IPS-20b (cell line): Measurements from ENCODE around the gene TRIM17.
A peak's percentile ranks its signal among the peaks of the same experiment; 100 is the strongest.
"Not testable (repeated sequence)": the region's sequence is repeated elsewhere in the genome, so short reads cannot be mapped to it uniquely, and the experiment has no call there.

Experiments used
- H3K27ac ChIP-seq: one replicate; pipeline ENCODE4 v1.5.1; 2013; ENCODE audit warnings: low read length
- H3K27me3 ChIP-seq: 2 replicates; pipeline ENCODE4 v1.6.1; 2013; ENCODE audit warnings: mild to moderate bottlenecking, low read length, inconsistent platforms; ENCODE audit not compliant: insufficient read depth
- H3K36me3 ChIP-seq: 2 replicates; pipeline ENCODE4 v1.6.1; 2013; ENCODE audit warnings: low read depth, mild to moderate bottlenecking, inconsistent platforms, low read length, moderate library complexity; ENCODE audit not compliant: insufficient read depth
- H3K4me1 ChIP-seq: 2 replicates; pipeline ENCODE4 v1.6.1; 2013; ENCODE audit warnings: mild to moderate bottlenecking, control low read depth, inconsistent platforms, low read length, moderate library complexity; ENCODE audit not compliant: insufficient read depth
- H3K4me3 ChIP-seq: 2 replicates; pipeline ENCODE4 v1.5.1; 2013; ENCODE audit warnings: mild to moderate bottlenecking, low read length, inconsistent platforms
- H3K9ac ChIP-seq: 2 replicates; pipeline ENCODE4 v1.6.1; 2013; ENCODE audit warnings: low read depth, mild to moderate bottlenecking, inconsistent platforms, low read length, moderate library complexity
- H3K9me3 ChIP-seq: 2 replicates; pipeline ENCODE4 v1.6.1; 2013; ENCODE audit warnings: mild to moderate bottlenecking, low read depth, low read length, inconsistent platforms; ENCODE audit not compliant: insufficient read depth

The TRIM17 gene

GRCh38 chr1:228445843-228446650 is 29.4 kb upstream of the TRIM17 start:
- H3K4me1 ChIP-seq: no peaks in the 10 kb centered on the region
- H3K4me3 ChIP-seq: peak overlapping the region; percentile 69
- no peaks in the 10 kb centered on the region for H3K9me3 ChIP-seq
- peak overlapping the region; percentile 31; the same call in 1 of the 2 replicates for H3K9ac ChIP-seq
- peaks cover 76% of the 10 kb centered on the region for H3K27me3 ChIP-seq
- no peak overlapping the region for H3K27ac ChIP-seq
- H3K36me3 ChIP-seq: no peaks in the 10 kb centered on the region

GRCh38 chr1:228445490-228445842 is 28.8 kb upstream of the TRIM17 start:
- Histone ChIP-seq H3K4me1 (no peaks in the 10 kb centered on the region), H3K4me3 (peak overlapping the region; percentile 69), H3K9me3 (no peaks in the 10 kb centered on the region), H3K27ac (no peak overlapping the region), H3K9ac (peak overlapping the region; percentile 31; the same call in 1 of the 2 replicates), H3K27me3 (peaks cover 81% of the 10 kb centered on the region), H3K36me3 (no peaks in the 10 kb centered on the region)

DNA sequence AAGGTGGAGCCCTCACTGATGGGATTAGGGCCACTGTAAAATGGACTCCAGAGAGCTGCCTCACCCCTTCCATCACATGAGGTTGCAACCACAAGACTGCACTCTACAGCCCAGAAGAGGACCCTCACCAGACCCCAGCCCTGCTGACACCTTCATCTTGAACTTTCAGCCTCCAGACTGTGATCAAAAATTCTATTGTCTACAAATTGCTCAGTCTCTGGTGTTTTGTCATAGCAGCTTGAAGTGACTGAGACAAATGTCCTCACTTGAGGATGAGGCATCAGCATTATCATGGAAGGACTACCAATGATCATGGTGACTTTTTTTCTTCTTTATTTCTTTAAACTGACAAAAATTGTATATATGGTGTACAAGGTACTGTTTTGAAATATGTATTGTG is 26.7 kb upstream of the TRIM17 start:
- H3K9ac ChIP-seq: no peak overlapping the region
- H3K27me3 ChIP-seq: peaks cover 99% of the 10 kb centered on the region

GRCh38 chr1:228440761-228441500 is 24.3 kb upstream of the TRIM17 start:
- Histone ChIP-seq H3K27me3 (peaks cover 90% of the 10 kb centered on the region), H3K36me3 (no peaks in the 10 kb centered on the region), H3K9ac (no peak overlapping the region), H3K4me3 (no peak overlapping the region), H3K27ac (no peak overlapping the region), H3K4me1 (no peaks in the 10 kb centered on the region), H3K9me3 (no peaks in the 10 kb centered on the region)

More for the DNA sequence above, 26.7 kb upstream of the TRIM17 start:
- Histone ChIP-seq H3K9me3 (no peaks in the 10 kb centered on the region), H3K4me3 (no peak overlapping the region), H3K36me3 (no peaks in the 10 kb centered on the region), H3K27ac (no peak overlapping the region), H3K4me1 (no peaks in the 10 kb centered on the region)

- H3K9ac ChIP-seq: no peak overlapping the region
- H3K27me3 ChIP-seq: peaks cover 77% of the 10 kb centered on the region
- no peak overlapping the region for H3K4me3 ChIP-seq
- H3K9me3 ChIP-seq: no peaks in the 10 kb centered on the region
- no peak overlapping the region for H3K27ac ChIP-seq
- no peaks in the 10 kb centered on the region for H3K36me3 ChIP-seq
- H3K4me1 ChIP-seq: no peaks in the 10 kb centered on the region
These were observed 21.6 kb upstream of the TRIM17 start for GRCh38 chr1:228438266-228438665.

DNA sequence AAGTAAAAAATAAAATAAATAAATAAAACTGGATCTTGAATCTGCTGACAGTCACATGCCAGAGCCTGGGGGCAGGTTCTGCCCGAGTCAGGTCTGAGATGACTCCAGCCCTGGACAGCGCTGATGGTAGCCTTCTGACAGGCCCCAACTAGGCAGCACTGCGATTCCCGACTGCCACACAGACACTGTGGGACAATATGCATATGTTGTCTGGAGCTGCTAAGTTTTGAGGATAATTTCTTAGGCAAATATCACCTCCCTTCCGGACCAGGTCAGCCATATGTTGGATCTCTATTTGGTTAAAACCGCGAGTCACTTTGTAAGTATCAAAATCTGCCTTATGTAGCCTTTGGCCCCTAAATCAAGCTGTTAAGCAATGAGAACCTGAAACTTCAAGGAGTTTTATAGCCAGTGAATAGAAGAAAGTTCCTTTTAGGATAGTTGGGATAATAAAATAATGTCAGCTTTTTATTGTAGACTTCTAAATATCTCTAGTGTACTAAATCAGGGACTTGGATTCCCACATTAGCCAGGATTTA is 20.8 kb upstream of the TRIM17 start:
- H3K27me3 ChIP-seq: peaks cover 69% of the 10 kb centered on the region
- no peak overlapping the region for H3K27ac ChIP-seq
- no peak overlapping the region for H3K4me3 ChIP-seq
- no peak overlapping the region for H3K9ac ChIP-seq
- no peaks in the 10 kb centered on the region for H3K4me1 ChIP-seq
- H3K9me3 ChIP-seq: no peaks in the 10 kb centered on the region
- no peaks in the 10 kb centered on the region for H3K36me3 ChIP-seq

DNA sequence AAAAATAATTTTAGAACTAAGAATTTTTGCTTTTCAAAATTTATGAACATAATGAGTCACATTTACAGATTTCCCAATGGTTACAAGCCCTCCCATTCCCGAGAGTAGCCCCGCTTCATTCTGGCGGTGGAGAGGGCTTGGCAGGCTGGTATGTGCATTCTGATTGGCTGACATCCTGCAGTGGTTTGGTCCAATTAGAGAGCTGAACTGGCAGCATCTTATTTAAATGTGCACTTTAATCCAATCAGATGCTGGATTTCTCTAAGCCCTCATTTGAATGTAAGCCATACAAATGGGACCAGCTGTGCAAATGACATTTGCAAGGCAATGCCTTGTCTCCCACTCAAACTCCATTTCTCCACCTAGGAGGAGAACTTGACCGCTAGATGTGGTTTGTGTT is 18.0 kb upstream of the TRIM17 start:
- Histone ChIP-seq H3K27ac (no peak overlapping the region), H3K4me1 (no peaks in the 10 kb centered on the region), H3K4me3 (no peak overlapping the region), H3K36me3 (no peaks in the 10 kb centered on the region), H3K27me3 (peaks cover 52% of the 10 kb centered on the region), H3K9me3 (no peaks in the 10 kb centered on the region), H3K9ac (no peak overlapping the region)

- not testable (repeated sequence) for H3K36me3 ChIP-seq, H3K9ac ChIP-seq, H3K4me1 ChIP-seq, H3K9me3 ChIP-seq, H3K4me3 ChIP-seq, H3K27ac ChIP-seq
- peaks cover 49% of the 10 kb centered on the region for H3K27me3 ChIP-seq
These were observed 16.8 kb upstream of the TRIM17 start for GRCh38 chr1:228433337-228434053.

GRCh38 chr1:228430243-228430642 is 13.6 kb upstream of the TRIM17 start:
- Histone ChIP-seq H3K27ac (no peak overlapping the region), H3K9me3 (no peaks in the 10 kb centered on the region), H3K4me1 (no peaks in the 10 kb centered on the region), H3K36me3 (no peaks in the 10 kb centered on the region), H3K9ac (no peak overlapping the region), H3K27me3 (peaks cover 27% of the 10 kb centered on the region), H3K4me3 (no peak overlapping the region)

DNA sequence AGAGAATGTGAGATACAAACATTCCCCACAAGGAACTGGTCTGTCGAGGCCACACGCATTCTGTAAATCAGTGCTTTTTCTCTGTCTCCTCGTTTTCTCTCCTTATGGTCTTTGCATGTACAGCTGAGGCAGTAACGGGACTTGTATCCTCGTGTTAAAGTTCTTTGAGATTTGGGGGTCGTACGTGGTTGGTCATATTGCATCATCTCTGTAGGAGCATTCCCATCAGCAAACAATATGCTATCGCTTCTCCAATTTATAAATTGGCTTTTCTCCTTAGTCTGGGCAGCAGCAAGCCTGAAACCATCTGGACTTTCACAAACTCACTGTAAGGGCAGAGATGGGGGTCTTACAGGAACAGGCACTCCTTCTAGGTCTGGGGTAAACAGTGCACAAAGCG is 13.0 kb upstream of the TRIM17 start:
- Histone ChIP-seq H3K9ac (no peak overlapping the region), H3K4me3 (no peak overlapping the region), H3K9me3 (no peaks in the 10 kb centered on the region), H3K27ac (no peak overlapping the region), H3K36me3 (no peaks in the 10 kb centered on the region), H3K27me3 (peaks cover 28% of the 10 kb centered on the region), H3K4me1 (no peaks in the 10 kb centered on the region)

DNA sequence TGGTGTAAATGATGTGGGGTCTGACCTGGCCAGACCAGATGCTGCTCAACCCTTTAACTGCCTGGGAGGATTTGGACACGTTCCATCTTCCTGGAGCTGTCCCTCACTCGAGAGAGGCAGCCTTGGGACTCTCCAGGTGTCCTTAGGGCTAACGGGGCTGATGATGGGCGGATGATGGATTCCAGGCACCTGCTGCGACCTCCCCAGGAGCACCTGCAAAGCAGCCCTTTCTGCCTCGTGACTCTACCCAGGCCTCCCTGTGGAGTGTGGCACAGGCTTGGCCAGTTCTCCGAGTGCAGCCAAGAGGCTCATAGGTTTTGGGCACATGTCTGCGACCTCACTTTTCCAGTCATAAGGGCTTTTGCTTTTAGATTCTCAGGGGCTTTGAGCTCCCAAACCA is 12.3 kb upstream of the TRIM17 start:
- Histone ChIP-seq H3K27ac (no peak overlapping the region), H3K4me1 (no peaks in the 10 kb centered on the region), H3K9me3 (no peaks in the 10 kb centered on the region), H3K27me3 (peaks cover 32% of the 10 kb centered on the region), H3K9ac (no peak overlapping the region), H3K4me3 (no peak overlapping the region), H3K36me3 (no peaks in the 10 kb centered on the region)
